K562 (cell line): ENCODE results near the gene NUP205. TPM values are rescaled to one million over a fixed set of nuclear protein-coding genes. Genes with fewer than 3 reads are reported as not detected.

Source experiments
- CBX2 ChIP-seq: fragments of 200-600 bp; sonication (generic); IDR thresholded peaks from one replicate; pipeline ENCODE4 v1.6.1; 2012; ENCODE audit warnings: mild to moderate bottlenecking, low read length, inconsistent platforms; ENCODE audit not compliant: insufficient read depth, poor library complexity, severe bottlenecking
- JUND ChIP-seq, 2 experiments: IDR thresholded peaks; 2 replicates in 1 of 2; 3 replicates in 1 of 2; pipeline ENCODE4 v1.6.1; 2011; ENCODE audit warnings: borderline replicate concordance in 2 of 2, low read depth in 2 of 2, low read length in 2 of 2, improper control_type of control experiment in 1 of 2, missing biosample characterization in 1 of 2, missing genetic modification characterization in 1 of 2, missing genetic modification reagents in 1 of 2
- NCOR1 ChIP-seq: fragments of 450-650 bp; IDR thresholded peaks from 2 replicates; pipeline ENCODE4 v1.6.1; 2016; ENCODE audit warnings: mild to moderate bottlenecking, moderate library complexity
- RHOXF2B ChIP-seq: fragments of 250-450 bp; sonication (Bioruptor Pico); conservative IDR thresholded peaks from 2 replicates; pipeline ENCODE4 v1.5.1; 2021
- ZNF583 ChIP-seq: fragments of 250-450 bp; sonication (Bioruptor Pico); IDR thresholded peaks from 2 replicates; pipeline ENCODE4 v1.4.0; 2020
- polyA plus RNA-seq, 8 experiments: library from polyadenylated mRNA; depleted of rRNA in 4 of 8; stranded (reverse) in 5 of 8; unstranded in 3 of 8; fragments of >200 nt; fragmentation: Nextera tagmentation in 2 of 8; fragmentation: Illumina TruSeq in 1 of 8; extraction: Ambion mirVana in 2 of 8; extraction: Trizol in 1 of 8; gene quantifications; 2 replicates each; pipeline versions ENCODE4 v1.2.1 to v1.2.3, GENCODE V29; 2011 to 2014; ENCODE audit warnings: inconsistent platforms in 1 of 8, missing spikeins in 1 of 8
- total RNA-seq, 7 experiments: library from RNA; depleted of rRNA in 6 of 7; stranded (reverse); fragments of >200 nt in 6 of 7; fragmentation: Illumina TruSeq in 2 of 7; extraction: Trizol in 2 of 7; gene quantifications; 2 replicates each; pipeline versions ENCODE4 v1.2.1 to v1.2.3, GENCODE V29; 2011 to 2021; ENCODE audit warnings: low replicate concordance in 1 of 7
- TF ChIP-seq, protein P1 (sequence below): fragments of 250-450 bp; sonication (Bioruptor Pico); IDR thresholded peaks from 2 replicates; pipeline ENCODE4 v1.4.0; 2020
- TF ChIP-seq, protein P2 (sequence below): sonication (generic); formaldehyde crosslinking; IDR thresholded peaks from 2 replicates; pipeline ENCODE4 v1.8.0; 2023; ENCODE audit warnings: missing genetic modification reagents, mild to moderate bottlenecking, borderline replicate concordance
- TF ChIP-seq, protein P3 (sequence below): fragments of 450-650 bp; IDR thresholded peaks from 2 replicates; pipeline ENCODE4 v1.6.1; 2018; ENCODE audit not compliant: partially characterized antibody
- TF ChIP-seq, protein P4 (sequence below): sonication (generic); formaldehyde crosslinking; IDR thresholded peaks from 2 replicates; pipeline ENCODE4 v1.8.0; 2022; ENCODE audit warnings: mild to moderate bottlenecking, missing genetic modification reagents

The NUP205 gene
- total and polyA plus RNA-seq, 9 of the 15 experiments (the other 6 are each of a cell fraction or from before 2014, with no cell fraction given) = 101 to 282 (median 193) TPM

DNA sequence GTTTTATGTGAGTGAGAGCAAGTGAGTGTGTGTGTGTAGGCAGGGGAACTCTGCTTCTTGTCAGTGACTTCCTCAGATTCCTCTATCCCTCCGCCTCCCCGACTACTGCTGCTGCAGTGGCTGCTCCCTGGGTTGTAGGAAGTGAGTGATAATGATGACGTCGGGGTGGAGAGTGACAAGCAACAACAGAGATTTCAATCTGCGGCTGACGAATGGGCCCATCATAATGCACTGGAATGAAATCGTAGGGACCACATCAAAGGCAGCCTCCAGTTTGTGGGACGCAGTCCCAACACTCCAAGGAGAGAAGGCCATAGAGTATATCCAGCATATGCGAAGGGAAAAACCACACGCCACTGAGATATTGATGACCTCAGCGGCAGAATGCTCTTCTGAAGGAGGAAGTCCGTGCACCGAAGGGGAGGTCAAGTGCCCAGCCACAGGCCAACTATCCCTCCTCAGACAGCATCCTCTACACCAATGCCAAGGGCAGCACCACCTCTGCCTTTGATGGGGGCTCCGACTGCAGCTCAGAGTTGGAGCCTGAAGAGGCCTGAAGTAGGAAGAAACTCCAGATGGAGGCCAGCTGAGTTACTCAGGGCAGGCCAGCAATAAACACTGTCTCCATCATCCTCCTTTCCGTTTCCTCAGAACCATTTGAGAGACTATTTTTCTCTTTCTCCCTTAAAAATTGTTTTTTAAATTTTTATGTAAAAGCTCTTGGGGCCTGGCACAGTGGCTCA lies 93.3 kb downstream of the NUP205 start (continued):
- TF ChIP-seq JUND (IDR thresholded peaks at IDR 0.05; ENCODE audit: borderline replicate concordance, low read depth, low read length) (peak; percentile 86), JUND (tag; IDR thresholded peaks at IDR 0.05; ENCODE audit: borderline replicate concordance, low read depth, low read length) (peak; percentile 91), CBX2 (no peak), RHOXF2B (CRISPR knock-in tag) (0 out of 2 replicates have a peak, but pooled peaks have one; percentile 66), NCOR1 (peak; percentile 14; the same call in 1 of the 2 replicates), ZNF583 (CRISPR knock-in tag) (no peak)
- TF ChIP-seq, protein P1, sequence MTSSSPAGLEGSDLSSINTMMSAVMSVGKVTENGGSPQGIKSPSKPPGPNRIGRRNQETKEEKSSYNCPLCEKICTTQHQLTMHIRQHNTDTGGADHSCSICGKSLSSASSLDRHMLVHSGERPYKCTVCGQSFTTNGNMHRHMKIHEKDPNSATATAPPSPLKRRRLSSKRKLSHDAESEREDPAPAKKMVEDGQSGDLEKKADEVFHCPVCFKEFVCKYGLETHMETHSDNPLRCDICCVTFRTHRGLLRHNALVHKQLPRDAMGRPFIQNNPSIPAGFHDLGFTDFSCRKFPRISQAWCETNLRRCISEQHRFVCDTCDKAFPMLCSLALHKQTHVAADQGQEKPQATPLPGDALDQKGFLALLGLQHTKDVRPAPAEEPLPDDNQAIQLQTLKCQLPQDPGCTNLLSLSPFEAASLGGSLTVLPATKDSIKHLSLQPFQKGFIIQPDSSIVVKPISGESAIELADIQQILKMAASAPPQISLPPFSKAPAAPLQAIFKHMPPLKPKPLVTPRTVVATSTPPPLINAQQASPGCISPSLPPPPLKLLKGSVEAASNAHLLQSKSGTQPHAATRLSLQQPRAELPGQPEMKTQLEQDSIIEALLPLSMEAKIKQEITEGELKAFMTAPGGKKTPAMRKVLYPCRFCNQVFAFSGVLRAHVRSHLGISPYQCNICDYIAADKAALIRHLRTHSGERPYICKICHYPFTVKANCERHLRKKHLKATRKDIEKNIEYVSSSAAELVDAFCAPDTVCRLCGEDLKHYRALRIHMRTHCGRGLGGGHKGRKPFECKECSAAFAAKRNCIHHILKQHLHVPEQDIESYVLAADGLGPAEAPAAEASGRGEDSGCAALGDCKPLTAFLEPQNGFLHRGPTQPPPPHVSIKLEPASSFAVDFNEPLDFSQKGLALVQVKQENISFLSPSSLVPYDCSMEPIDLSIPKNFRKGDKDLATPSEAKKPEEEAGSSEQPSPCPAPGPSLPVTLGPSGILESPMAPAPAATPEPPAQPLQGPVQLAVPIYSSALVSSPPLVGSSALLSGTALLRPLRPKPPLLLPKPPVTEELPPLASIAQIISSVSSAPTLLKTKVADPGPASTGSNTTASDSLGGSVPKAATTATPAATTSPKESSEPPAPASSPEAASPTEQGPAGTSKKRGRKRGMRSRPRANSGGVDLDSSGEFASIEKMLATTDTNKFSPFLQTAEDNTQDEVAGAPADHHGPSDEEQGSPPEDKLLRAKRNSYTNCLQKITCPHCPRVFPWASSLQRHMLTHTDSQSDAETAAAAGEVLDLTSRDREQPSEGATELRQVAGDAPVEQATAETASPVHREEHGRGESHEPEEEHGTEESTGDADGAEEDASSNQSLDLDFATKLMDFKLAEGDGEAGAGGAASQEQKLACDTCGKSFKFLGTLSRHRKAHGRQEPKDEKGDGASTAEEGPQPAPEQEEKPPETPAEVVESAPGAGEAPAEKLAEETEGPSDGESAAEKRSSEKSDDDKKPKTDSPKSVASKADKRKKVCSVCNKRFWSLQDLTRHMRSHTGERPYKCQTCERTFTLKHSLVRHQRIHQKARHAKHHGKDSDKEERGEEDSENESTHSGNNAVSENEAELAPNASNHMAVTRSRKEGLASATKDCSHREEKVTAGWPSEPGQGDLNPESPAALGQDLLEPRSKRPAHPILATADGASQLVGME = peak; percentile 85; the same call in 1 of the 2 replicates
- TF ChIP-seq, protein P2, sequence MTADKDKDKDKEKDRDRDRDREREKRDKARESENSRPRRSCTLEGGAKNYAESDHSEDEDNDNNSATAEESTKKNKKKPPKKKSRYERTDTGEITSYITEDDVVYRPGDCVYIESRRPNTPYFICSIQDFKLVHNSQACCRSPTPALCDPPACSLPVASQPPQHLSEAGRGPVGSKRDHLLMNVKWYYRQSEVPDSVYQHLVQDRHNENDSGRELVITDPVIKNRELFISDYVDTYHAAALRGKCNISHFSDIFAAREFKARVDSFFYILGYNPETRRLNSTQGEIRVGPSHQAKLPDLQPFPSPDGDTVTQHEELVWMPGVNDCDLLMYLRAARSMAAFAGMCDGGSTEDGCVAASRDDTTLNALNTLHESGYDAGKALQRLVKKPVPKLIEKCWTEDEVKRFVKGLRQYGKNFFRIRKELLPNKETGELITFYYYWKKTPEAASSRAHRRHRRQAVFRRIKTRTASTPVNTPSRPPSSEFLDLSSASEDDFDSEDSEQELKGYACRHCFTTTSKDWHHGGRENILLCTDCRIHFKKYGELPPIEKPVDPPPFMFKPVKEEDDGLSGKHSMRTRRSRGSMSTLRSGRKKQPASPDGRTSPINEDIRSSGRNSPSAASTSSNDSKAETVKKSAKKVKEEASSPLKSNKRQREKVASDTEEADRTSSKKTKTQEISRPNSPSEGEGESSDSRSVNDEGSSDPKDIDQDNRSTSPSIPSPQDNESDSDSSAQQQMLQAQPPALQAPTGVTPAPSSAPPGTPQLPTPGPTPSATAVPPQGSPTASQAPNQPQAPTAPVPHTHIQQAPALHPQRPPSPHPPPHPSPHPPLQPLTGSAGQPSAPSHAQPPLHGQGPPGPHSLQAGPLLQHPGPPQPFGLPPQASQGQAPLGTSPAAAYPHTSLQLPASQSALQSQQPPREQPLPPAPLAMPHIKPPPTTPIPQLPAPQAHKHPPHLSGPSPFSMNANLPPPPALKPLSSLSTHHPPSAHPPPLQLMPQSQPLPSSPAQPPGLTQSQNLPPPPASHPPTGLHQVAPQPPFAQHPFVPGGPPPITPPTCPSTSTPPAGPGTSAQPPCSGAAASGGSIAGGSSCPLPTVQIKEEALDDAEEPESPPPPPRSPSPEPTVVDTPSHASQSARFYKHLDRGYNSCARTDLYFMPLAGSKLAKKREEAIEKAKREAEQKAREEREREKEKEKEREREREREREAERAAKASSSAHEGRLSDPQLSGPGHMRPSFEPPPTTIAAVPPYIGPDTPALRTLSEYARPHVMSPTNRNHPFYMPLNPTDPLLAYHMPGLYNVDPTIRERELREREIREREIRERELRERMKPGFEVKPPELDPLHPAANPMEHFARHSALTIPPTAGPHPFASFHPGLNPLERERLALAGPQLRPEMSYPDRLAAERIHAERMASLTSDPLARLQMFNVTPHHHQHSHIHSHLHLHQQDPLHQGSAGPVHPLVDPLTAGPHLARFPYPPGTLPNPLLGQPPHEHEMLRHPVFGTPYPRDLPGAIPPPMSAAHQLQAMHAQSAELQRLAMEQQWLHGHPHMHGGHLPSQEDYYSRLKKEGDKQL (CRISPR knock-in tag) = peak; percentile 15; the same call in 1 of the 2 replicates
- TF ChIP-seq, protein P3, sequence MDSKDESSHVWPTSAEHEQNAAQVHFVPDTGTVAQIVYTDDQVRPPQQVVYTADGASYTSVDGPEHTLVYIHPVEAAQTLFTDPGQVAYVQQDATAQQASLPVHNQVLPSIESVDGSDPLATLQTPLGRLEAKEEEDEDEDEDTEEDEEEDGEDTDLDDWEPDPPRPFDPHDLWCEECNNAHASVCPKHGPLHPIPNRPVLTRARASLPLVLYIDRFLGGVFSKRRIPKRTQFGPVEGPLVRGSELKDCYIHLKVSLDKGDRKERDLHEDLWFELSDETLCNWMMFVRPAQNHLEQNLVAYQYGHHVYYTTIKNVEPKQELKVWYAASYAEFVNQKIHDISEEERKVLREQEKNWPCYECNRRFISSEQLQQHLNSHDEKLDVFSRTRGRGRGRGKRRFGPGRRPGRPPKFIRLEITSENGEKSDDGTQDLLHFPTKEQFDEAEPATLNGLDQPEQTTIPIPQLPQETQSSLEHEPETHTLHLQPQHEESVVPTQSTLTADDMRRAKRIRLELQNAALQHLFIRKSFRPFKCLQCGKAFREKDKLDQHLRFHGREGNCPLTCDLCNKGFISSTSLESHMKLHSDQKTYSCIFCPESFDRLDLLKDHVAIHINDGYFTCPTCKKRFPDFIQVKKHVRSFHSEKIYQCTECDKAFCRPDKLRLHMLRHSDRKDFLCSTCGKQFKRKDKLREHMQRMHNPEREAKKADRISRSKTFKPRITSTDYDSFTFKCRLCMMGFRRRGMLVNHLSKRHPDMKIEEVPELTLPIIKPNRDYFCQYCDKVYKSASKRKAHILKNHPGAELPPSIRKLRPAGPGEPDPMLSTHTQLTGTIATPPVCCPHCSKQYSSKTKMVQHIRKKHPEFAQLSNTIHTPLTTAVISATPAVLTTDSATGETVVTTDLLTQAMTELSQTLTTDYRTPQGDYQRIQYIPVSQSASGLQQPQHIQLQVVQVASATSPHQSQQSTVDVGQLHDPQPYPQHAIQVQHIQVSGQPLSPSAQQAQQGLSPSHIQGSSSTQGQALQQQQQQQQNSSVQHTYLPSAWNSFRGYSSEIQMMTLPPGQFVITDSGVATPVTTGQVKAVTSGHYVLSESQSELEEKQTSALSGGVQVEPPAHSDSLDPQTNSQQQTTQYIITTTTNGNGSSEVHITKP = peak; percentile 57
- TF ChIP-seq, protein P4, sequence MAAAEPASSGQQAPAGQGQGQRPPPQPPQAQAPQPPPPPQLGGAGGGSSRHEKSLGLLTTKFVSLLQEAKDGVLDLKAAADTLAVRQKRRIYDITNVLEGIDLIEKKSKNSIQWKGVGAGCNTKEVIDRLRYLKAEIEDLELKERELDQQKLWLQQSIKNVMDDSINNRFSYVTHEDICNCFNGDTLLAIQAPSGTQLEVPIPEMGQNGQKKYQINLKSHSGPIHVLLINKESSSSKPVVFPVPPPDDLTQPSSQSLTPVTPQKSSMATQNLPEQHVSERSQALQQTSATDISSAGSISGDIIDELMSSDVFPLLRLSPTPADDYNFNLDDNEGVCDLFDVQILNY (CRISPR knock-in tag) = no peak
